NCI-H82 (cell line): ENCODE results near the gene ZNF227.
"Not testable (repeated sequence)": the region's sequence is repeated elsewhere in the genome, so short reads cannot be mapped to it uniquely, and the experiment has no call there.

Source experiments
- DNase-seq: peaks from one replicate; lab custom pipeline; 2025; lab: John Stamatoyannopoulos, UW

ZNF227 gene

DNA sequence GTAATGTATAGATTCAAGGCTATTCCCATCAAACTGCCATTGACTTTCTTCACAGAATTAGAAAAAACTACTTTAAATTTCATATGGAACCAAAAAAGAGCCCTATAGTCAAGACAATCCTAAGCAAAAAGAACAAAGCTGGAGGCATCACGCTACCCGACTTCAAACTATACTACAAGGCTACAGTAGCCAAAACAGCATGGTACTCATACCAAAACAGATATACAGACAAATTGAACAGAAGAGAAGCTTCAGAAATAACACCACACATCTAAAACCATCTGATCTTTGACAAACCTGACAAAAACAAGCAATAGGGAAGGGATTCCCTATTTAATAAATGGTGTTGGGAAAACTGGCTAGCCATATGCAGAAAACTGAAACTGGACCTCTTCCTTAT lies 40.0 kb downstream of the ZNF227 start:
- DNase-seq, result not testable (repeated sequence)

GRCh38 chr19:44253392-44253791 lies 41.1 kb downstream of the ZNF227 start:
- DNase-seq, result not testable (repeated sequence)

DNA sequence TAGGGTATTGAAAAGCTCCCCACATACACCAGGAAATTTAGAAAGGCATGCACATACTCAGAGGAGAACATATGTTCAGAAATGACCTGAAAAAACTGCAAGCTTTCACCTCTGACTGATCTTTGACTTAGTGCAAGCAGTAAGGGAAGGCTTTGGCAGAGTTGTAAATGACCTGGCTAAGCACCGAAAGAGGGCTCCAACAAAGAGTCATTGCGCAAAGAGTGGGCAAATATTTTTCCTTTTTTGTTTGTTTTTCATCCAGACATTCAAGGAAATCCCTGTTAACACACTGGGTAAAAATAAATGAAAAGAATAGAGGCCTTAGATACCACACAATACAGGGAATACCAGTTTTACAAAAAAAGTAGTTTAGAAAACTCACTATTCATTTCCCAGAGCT lies 42.2 kb downstream of the ZNF227 start:
- no peak for DNase-seq

- DNase-seq, result no peak
These were observed 43.5 kb downstream of the ZNF227 start for GRCh38 chr19:44255705-44256411.

- no peak for DNase-seq
These were observed 45.8 kb downstream of the ZNF227 start for GRCh38 chr19:44258136-44258535.

DNA sequence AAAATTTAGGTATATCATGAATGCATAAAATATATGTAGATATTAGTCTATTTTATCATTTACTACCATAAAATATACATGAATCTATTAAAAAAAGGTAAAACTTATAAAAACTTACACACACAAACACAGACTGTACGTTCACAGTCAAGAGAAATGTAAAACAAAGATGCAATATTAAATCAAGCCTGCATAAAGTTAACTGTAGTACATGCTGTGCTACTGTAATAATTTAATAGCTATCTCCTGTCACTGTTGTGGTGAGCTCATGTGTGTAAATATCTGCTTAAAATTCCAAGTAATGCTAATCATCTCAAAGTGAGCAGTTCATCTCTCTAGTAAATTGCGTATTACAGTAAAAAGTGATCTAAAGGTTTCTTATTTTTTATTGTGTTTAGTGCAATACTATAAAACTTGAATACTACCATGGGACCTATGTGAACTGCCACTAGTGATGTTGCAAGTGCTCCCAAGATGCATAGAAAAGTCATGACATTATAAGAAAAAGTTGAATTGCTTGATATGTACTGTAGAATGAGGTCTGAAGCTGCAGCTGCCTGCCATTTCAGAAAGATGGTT lies 46.6 kb downstream of the ZNF227 start:
- no peak for DNase-seq

DNA sequence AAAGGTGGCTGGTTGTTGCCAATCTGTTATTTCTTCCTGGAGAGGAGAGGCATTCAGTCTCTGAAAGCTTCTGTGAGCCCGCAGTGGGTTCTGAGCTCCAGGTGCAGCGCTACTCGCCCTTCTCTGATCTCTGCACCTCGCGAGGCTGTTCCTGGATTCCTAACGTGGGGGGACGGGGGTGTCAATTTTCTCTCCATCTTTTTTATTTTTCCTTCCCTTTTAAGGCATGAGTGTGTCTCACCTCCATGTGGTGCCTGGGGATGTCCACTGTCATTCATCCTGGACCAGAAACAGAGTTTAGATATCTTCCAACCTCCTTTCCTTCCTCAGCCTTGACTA lies 48.0 kb downstream of the ZNF227 start:
- DNase-seq, result peak; percentile 14

DNA sequence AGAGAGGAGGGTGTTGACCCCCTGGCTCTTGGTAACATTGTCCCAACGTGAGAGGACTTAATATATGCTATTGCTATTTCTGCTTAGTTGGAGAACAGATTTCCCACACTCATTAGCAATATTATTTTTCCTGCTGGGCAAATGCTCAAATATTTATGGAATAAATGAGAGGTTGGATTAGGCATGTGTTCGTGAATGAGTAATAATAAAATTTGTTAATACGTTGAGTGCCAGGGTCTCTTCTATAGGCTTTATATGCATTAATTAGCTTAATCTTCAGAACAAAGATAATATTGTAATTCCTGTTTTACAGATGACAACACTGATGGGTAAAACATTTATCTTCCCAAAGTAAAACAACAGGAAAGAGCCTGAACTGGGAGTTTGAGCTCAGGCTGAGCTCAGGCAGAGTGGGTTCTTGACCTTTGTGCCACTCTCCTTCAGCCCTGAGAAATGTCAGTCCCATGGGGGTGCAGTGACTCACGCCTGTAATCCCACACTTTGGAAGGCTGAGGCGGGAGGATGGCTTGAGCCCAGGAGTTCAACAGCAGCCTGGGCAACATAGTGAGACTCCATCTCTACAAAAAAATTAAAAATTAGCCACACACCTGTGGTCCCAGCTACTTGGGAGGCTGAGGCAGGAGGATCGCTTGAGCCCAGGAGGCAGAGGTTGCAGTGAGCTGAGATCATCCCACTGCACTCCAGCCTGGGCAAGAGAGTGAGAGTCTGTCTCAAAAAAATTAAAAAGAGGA lies 48.5 kb downstream of the ZNF227 start:
- DNase-seq, result no peak

DNA sequence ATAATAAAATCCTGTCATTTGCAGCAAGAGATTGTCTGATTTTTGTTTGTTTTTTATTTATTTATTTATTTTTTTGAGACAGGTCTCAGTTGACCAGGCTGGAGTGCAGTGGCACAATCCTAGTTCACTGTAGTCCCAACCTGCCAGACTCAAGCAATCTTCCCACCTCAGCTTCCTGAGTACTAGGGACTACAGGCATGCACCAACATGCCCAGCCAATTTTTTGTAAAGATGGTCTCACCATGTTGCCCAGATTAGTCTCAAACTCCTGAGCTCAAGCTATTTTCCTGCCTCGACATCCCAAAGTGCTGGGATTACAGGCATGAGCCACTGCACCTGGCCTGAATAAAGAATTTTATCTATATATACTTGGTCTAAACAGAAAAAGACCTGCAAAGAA lies 65.0 kb downstream of the ZNF227 start:
- no peak for DNase-seq

DNA sequence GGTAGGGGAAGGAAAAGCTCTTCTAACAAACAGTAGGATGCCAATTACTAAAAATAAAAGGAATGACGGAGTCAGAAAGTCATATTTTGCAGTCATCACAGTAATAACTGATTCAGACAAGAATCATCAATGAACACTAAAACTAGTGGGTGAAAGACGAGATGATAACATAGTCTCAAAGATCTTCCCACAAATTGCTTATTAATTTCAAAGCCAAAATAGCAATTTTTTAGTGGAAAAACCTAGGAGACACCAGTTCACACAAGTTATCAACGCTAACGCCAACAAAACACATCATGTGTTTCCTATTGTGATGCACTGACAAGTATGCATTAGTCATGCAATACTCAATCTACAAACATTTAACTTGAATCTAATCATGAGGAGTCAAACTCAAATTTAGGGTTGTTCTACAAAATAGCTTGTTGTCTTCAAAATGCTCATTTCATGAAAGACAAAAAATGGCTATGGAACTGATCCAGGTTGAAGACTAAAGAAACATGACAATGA lies 65.9 kb downstream of the ZNF227 start:
- no peak for DNase-seq

- peak; percentile 62 for DNase-seq
These were observed 68.6 kb downstream of the ZNF227 start for GRCh38 chr19:44280916-44281315.

DNA sequence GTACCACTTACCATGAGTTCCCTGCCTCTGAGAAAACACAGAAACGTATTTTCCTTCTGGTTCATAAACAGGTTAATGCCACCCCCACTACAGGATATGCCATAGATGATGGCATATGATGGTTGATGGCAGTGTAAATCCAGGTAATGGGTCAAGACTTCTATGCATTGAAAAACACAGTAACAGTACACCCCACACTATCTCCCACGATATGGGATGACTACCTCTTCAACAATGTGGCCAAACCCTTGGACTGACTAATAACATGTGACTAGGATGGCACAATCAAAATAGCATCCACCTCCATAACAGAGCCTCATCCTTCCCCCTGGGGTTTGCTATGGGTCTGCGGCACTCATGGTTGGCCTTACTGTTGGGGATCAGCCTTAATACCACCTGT lies 70.5 kb downstream of the ZNF227 start:
- no peak for DNase-seq

- no peak for DNase-seq
These were observed 72.6 kb downstream of the ZNF227 start for GRCh38 chr19:44284968-44285367.
